GM12891 (cell line): ENCODE data around the gene MAT2A.

Source experiments
- POLR2A ChIP-seq: IDR thresholded peaks from 2 replicates; pipeline ENCODE4 v1.6.1; 2011; ENCODE audit warnings: low read depth, low read length, control low read depth
- POLR2AphosphoS5 ChIP-seq: IDR thresholded peaks from 2 replicates; pipeline ENCODE4 v1.6.1; 2011; ENCODE audit warnings: low read depth, low read length, control low read depth
- POU2F2 ChIP-seq: IDR thresholded peaks from 2 replicates; pipeline ENCODE4 v1.6.1; 2011; ENCODE audit warnings: low read depth, mild to moderate bottlenecking, control low read depth, low read length, moderate library complexity
- SPI1 ChIP-seq: IDR thresholded peaks from 2 replicates; pipeline ENCODE4 v1.6.1; 2011; ENCODE audit warnings: low read depth, low read length, control low read depth
- TAF1 ChIP-seq: IDR thresholded peaks from 2 replicates; pipeline ENCODE4 v1.6.1; 2011; ENCODE audit warnings: low read depth, low read length, control low read depth

DNA sequence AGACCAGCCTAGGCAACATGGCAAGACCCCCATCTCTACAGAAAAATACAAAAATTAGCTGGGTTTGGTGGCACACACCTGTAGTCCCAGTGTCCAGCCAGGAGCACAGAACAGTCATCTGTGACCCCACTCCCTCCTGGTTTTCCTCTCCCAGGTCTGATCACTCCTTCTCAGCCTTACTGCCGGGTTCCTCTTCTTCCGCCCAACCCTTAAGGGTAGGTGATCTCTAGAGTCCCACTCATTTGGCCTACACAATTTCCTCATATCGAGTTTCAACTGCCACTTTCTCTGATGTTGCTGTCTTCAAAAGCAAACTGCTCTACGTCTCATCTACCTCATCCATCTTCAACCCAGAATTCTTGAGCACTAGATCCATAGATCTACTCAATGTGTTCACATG lies 13.4 kb upstream of the MAT2A start:
- TF ChIP-seq TAF1, result no peak
- no peak for TF ChIP-seq POLR2AphosphoS5
- TF ChIP-seq POLR2A, result no peak
- TF ChIP-seq SPI1, result no peak
- no peak for TF ChIP-seq POU2F2
